ENCODE measurements around the gene MRPL12. TPM values are rescaled to one million over a fixed set of nuclear protein-coding genes. Genes with fewer than 3 reads are reported as not detected.

MRPL12 gene
- total and polyA plus RNA-seq, 9 of the 15 experiments (the other 6 are each of a cell fraction or from before 2014, with no cell fraction given), result 0.94 to 338 (median 100) TPM

DNA sequence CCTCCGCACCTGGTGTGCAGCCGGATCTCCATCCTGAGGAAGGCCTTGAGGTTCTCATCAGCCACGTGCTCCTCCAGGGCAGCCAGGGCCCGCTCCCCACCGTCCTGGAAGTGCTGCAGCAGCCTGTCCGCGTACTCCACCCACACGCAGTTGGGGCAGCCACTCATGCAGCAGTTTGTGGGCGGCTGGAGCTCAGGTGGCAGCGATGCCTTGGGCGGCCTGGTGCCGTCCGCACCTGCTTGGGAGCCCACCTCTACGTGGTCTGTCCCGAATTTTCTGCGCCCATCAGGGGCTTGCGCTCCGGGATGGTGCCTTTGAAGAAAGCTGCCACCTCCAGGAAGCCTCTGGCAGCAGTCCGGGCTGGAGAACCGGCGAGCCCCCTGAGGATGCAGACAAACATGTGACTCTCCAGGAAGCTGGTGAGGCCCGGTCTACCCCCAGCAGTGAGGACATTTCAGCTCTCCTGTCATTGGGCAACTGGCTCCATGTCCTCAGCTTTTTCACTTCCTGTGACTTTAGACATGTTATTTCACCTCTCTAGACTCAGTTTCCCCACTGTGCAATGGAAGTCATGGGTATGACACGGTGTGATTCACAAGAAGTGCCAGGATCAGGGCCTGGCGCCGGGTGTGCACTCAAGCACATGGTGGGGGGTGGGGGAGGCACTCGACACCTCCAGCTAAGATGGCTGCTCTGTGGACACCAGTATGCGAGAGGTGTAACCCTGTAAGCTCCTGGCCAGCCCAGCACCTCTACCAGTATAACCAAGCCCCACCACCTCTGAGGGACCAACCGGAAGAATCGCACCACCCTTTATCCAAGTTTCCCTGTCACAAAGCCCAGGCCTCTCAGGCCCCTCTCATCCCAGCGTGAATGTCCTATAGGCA lies 37.7 kb upstream of the MRPL12 start (continued):
- TF ChIP-seq, protein P1, sequence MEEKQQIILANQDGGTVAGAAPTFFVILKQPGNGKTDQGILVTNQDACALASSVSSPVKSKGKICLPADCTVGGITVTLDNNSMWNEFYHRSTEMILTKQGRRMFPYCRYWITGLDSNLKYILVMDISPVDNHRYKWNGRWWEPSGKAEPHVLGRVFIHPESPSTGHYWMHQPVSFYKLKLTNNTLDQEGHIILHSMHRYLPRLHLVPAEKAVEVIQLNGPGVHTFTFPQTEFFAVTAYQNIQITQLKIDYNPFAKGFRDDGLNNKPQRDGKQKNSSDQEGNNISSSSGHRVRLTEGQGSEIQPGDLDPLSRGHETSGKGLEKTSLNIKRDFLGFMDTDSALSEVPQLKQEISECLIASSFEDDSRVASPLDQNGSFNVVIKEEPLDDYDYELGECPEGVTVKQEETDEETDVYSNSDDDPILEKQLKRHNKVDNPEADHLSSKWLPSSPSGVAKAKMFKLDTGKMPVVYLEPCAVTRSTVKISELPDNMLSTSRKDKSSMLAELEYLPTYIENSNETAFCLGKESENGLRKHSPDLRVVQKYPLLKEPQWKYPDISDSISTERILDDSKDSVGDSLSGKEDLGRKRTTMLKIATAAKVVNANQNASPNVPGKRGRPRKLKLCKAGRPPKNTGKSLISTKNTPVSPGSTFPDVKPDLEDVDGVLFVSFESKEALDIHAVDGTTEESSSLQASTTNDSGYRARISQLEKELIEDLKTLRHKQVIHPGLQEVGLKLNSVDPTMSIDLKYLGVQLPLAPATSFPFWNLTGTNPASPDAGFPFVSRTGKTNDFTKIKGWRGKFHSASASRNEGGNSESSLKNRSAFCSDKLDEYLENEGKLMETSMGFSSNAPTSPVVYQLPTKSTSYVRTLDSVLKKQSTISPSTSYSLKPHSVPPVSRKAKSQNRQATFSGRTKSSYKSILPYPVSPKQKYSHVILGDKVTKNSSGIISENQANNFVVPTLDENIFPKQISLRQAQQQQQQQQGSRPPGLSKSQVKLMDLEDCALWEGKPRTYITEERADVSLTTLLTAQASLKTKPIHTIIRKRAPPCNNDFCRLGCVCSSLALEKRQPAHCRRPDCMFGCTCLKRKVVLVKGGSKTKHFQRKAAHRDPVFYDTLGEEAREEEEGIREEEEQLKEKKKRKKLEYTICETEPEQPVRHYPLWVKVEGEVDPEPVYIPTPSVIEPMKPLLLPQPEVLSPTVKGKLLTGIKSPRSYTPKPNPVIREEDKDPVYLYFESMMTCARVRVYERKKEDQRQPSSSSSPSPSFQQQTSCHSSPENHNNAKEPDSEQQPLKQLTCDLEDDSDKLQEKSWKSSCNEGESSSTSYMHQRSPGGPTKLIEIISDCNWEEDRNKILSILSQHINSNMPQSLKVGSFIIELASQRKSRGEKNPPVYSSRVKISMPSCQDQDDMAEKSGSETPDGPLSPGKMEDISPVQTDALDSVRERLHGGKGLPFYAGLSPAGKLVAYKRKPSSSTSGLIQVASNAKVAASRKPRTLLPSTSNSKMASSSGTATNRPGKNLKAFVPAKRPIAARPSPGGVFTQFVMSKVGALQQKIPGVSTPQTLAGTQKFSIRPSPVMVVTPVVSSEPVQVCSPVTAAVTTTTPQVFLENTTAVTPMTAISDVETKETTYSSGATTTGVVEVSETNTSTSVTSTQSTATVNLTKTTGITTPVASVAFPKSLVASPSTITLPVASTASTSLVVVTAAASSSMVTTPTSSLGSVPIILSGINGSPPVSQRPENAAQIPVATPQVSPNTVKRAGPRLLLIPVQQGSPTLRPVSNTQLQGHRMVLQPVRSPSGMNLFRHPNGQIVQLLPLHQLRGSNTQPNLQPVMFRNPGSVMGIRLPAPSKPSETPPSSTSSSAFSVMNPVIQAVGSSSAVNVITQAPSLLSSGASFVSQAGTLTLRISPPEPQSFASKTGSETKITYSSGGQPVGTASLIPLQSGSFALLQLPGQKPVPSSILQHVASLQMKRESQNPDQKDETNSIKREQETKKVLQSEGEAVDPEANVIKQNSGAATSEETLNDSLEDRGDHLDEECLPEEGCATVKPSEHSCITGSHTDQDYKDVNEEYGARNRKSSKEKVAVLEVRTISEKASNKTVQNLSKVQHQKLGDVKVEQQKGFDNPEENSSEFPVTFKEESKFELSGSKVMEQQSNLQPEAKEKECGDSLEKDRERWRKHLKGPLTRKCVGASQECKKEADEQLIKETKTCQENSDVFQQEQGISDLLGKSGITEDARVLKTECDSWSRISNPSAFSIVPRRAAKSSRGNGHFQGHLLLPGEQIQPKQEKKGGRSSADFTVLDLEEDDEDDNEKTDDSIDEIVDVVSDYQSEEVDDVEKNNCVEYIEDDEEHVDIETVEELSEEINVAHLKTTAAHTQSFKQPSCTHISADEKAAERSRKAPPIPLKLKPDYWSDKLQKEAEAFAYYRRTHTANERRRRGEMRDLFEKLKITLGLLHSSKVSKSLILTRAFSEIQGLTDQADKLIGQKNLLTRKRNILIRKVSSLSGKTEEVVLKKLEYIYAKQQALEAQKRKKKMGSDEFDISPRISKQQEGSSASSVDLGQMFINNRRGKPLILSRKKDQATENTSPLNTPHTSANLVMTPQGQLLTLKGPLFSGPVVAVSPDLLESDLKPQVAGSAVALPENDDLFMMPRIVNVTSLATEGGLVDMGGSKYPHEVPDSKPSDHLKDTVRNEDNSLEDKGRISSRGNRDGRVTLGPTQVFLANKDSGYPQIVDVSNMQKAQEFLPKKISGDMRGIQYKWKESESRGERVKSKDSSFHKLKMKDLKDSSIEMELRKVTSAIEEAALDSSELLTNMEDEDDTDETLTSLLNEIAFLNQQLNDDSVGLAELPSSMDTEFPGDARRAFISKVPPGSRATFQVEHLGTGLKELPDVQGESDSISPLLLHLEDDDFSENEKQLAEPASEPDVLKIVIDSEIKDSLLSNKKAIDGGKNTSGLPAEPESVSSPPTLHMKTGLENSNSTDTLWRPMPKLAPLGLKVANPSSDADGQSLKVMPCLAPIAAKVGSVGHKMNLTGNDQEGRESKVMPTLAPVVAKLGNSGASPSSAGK (IDR thresholded peaks at IDR 0.05), result peak; percentile 98
- no peak for TF ChIP-seq RBM34 (IDR thresholded peaks at IDR 0.05; ENCODE audit: borderline replicate concordance, insufficient read depth, low read length)
- peak; percentile 52; the same call in 1 of the 2 replicates for TF ChIP-seq PYGO2 (tag; IDR thresholded peaks at IDR 0.05)
- no peak for TF ChIP-seq CBFB (CRISPR knock-in tag; IDR thresholded peaks at IDR 0.05)
- peak; percentile 49; the same call in 1 of the 2 replicates for TF ChIP-seq ZNF707 (CRISPR knock-in tag; conservative IDR thresholded peaks at IDR 0.05)
- TF ChIP-seq KDM5B (IDR thresholded peaks at IDR 0.05; ENCODE audit: insufficient replicate concordance, low read depth, low read length), result no peak
- TF ChIP-seq, protein P2, sequence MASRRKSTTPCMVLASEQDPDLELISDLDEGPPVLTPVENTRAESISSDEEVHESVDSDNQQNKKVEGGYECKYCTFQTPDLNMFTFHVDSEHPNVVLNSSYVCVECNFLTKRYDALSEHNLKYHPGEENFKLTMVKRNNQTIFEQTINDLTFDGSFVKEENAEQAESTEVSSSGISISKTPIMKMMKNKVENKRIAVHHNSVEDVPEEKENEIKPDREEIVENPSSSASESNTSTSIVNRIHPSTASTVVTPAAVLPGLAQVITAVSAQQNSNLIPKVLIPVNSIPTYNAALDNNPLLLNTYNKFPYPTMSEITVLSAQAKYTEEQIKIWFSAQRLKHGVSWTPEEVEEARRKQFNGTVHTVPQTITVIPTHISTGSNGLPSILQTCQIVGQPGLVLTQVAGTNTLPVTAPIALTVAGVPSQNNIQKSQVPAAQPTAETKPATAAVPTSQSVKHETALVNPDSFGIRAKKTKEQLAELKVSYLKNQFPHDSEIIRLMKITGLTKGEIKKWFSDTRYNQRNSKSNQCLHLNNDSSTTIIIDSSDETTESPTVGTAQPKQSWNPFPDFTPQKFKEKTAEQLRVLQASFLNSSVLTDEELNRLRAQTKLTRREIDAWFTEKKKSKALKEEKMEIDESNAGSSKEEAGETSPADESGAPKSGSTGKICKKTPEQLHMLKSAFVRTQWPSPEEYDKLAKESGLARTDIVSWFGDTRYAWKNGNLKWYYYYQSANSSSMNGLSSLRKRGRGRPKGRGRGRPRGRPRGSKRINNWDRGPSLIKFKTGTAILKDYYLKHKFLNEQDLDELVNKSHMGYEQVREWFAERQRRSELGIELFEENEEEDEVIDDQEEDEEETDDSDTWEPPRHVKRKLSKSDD (conservative IDR thresholded peaks at IDR 0.05; ENCODE audit: low read length), result no peak
- no peak for TF ChIP-seq ZNF384 (IDR thresholded peaks at IDR 0.05; ENCODE audit: low read depth, low read length)
- TF ChIP-seq SRSF3 (IDR thresholded peaks at IDR 0.05; ENCODE audit: insufficient read depth, low read length), result no peak
- no peak for TF ChIP-seq STAT5A (IDR thresholded peaks at IDR 0.05; ENCODE audit: borderline replicate concordance, low read length)
- no peak for TF ChIP-seq ZNF830 (CRISPR knock-in tag; IDR thresholded peaks at IDR 0.05)
- TF ChIP-seq PHF20 (IDR thresholded peaks at IDR 0.05; ENCODE audit: partially characterized antibody), result no peak
- peak; percentile 89; the same call in 1 of the 2 replicates for TF ChIP-seq KLF6 (CRISPR knock-in tag; IDR thresholded peaks at IDR 0.05; ENCODE audit: borderline replicate concordance)
